ENCODE data around the gene MUC5AC.

GRCh38 chr11:1221848-1222311 lies 64.1 kb downstream of the MUC5AC start:
- TF ChIP-seq CTCF (IDR thresholded peaks at IDR 0.05; ENCODE audit: low read depth, low read length) (no peak), MAX (IDR thresholded peaks at IDR 0.05; ENCODE audit: low read depth, low read length) (no peak), POLR2A (IDR thresholded peaks at IDR 0.05; ENCODE audit: extremely low read depth, insufficient read length) (no peak), MYC (IDR thresholded peaks at IDR 0.05; ENCODE audit: low read depth, low read length) (no peak)

Measured in NB4 (cell line).